CD4-positive, CD25-positive, alpha-beta regulatory T cell (primary cell): ENCODE results near the gene CSPG4. TPM values are rescaled to one million over a fixed set of nuclear protein-coding genes. Genes with fewer than 3 reads are reported as not detected.
"Not testable (repeated sequence)": the region's sequence is repeated elsewhere in the genome, so short reads cannot be mapped to it uniquely, and the experiment has no call there.

Experiments used
- ATAC-seq, 2 donors: fragments of 150-1000 bp; cut with Tn5 transposase; one replicate each; pipeline ENCODE4 v1.10.0; 2021; ENCODE audit warnings: low read depth in 2 of 2, moderate number of reproducible peaks in 2 of 2, moderate library complexity in 1 of 2
- DNase-seq, 3 donors: peaks; one replicate each; pipeline versions ENCODE4 v3.0.0 to v3.0.0-alpha.2; 2012 to 2022; ENCODE audit warnings: mixed read lengths in 1 of 3
- H3K27ac ChIP-seq: one replicate; pipeline ENCODE4 v1.7.0; 2013; ENCODE audit warnings: mild to moderate bottlenecking, low read length; ENCODE audit not compliant: insufficient read depth, poor library complexity, severe bottlenecking
- H3K27me3 ChIP-seq: one replicate; pipeline ENCODE4 v1.7.0; 2013; ENCODE audit warnings: low read length; ENCODE audit not compliant: control insufficient read depth, insufficient read depth
- H3K36me3 ChIP-seq: one replicate; pipeline ENCODE4 v1.7.0; 2013; ENCODE audit warnings: mild to moderate bottlenecking, low read length, moderate library complexity; ENCODE audit not compliant: control insufficient read depth, insufficient read depth
- H3K4me1 ChIP-seq: 2 replicates; pipeline ENCODE4 v1.7.0; 2013; ENCODE audit warnings: mild to moderate bottlenecking, low read length; ENCODE audit not compliant: insufficient read depth, control insufficient read depth, poor library complexity, severe bottlenecking
- H3K4me3 ChIP-seq: one replicate; pipeline ENCODE4 v1.7.0; 2013; ENCODE audit warnings: low read depth, mild to moderate bottlenecking, low read length, moderate library complexity
- H3K9me3 ChIP-seq, 2 experiments: 1 replicate in 1 of 2; 2 replicates in 1 of 2; pipeline ENCODE4 v1.7.0; 2013; ENCODE audit warnings: low read length in 2 of 2, mild to moderate bottlenecking in 1 of 2, moderate library complexity in 1 of 2; ENCODE audit not compliant: control insufficient read depth in 2 of 2
- H3K27ac Mint-ChIP-seq, 3 donors: one replicate each; pipeline ENCODE4 v1.8.0; 2020 to 2022; ENCODE audit warnings: mild to moderate bottlenecking in 3 of 3, mixed read lengths in 3 of 3, moderate library complexity in 2 of 3
- H3K27me3 Mint-ChIP-seq: one replicate; pipeline ENCODE4 v1.8.0; 2022; ENCODE audit warnings: mild to moderate bottlenecking, mixed read lengths
- H3K36me3 Mint-ChIP-seq: one replicate; pipeline ENCODE4 v1.8.0; 2020; ENCODE audit warnings: mixed read lengths
- H3K4me1 Mint-ChIP-seq, 4 donors: one replicate each; pipeline ENCODE4 v1.8.0; 2020 to 2022; ENCODE audit warnings: mixed read lengths in 4 of 4, mild to moderate bottlenecking in 1 of 4
- H3K4me3 Mint-ChIP-seq, 4 donors: one replicate each; pipeline ENCODE4 v1.8.0; 2020 to 2022; ENCODE audit warnings: mild to moderate bottlenecking in 4 of 4, mixed read lengths in 4 of 4, moderate library complexity in 3 of 4
- H3K9me3 Mint-ChIP-seq, 7 donors: one replicate each; pipeline ENCODE4 v1.8.0; 2020 to 2022; ENCODE audit warnings: mixed read lengths in 7 of 7, mild to moderate bottlenecking in 3 of 7, moderate library complexity in 2 of 7
- polyA plus RNA-seq, 4 donors: library from polyadenylated mRNA; unstranded; fragments of 300-500 nt; fragmentation: Illumina TruSeq; gene quantifications; one replicate each; pipeline ENCODE4 v1.2.3, GENCODE V29; 2021
- total RNA-seq: library from RNA; stranded (reverse); gene quantifications from one replicate; pipeline ENCODE4 v1.2.3, GENCODE V29; 2022

The CSPG4 gene
- total and polyA plus RNA-seq, 5 donors from 2014 or later = not detected

- H3K9me3 Mint-ChIP-seq = no peaks in the 10 kb centered on the region
- Histone ChIP-seq H3K36me3 (no peaks in the 10 kb centered on the region), H3K9me3 (no peaks in the 10 kb centered on the region), H3K27me3 (no peaks in the 10 kb centered on the region), H3K4me1 (no peaks in the 10 kb centered on the region), H3K4me3 (no peak overlapping the region), H3K27ac (no peak overlapping the region)
- no peaks in the 10 kb centered on the region for H3K4me1 Mint-ChIP-seq
- H3K27ac Mint-ChIP-seq = no peak overlapping the region
- H3K27me3 Mint-ChIP-seq = peaks cover 4% of the 10 kb centered on the region
- DNase-seq (no peak), ATAC-seq (no peak)
- H3K4me3 Mint-ChIP-seq = no peak overlapping the region
- no peaks in the 10 kb centered on the region for H3K36me3 Mint-ChIP-seq
These were observed 7.6 kb upstream of the CSPG4 start for GRCh38 chr15:75720297-75720696.

GRCh38 chr15:75718328-75718727, 5.7 kb upstream of the CSPG4 start:
- no peaks in the 10 kb centered on the region for H3K4me1 Mint-ChIP-seq
- no peak for ATAC-seq
- H3K9me3 Mint-ChIP-seq = no peaks in the 10 kb centered on the region
- no peaks in the 10 kb centered on the region for H3K36me3 Mint-ChIP-seq
- H3K9me3 ChIP-seq = no peaks in the 10 kb centered on the region
- H3K27me3 Mint-ChIP-seq = peaks cover 7% of the 10 kb centered on the region
- no peaks in the 10 kb centered on the region for H3K27me3 ChIP-seq
- H3K4me1 ChIP-seq = no peaks in the 10 kb centered on the region
- no peak overlapping the region for H3K4me3 Mint-ChIP-seq
- H3K27ac Mint-ChIP-seq = no peak overlapping the region
- no peak overlapping the region for H3K27ac ChIP-seq
- H3K36me3 ChIP-seq = no peaks in the 10 kb centered on the region
- no peak overlapping the region for H3K4me3 ChIP-seq
- no peak for DNase-seq

- not testable (repeated sequence) for ATAC-seq, H3K4me3 Mint-ChIP-seq, H3K27ac Mint-ChIP-seq
These were observed 4.4 kb upstream of the CSPG4 start for GRCh38 chr15:75717001-75717400.

GRCh38 chr15:75716249-75716950, 3.8 kb upstream of the CSPG4 start:
- H3K36me3 Mint-ChIP-seq, H3K27me3 ChIP-seq, H3K4me1 ChIP-seq, DNase-seq, H3K9me3 ChIP-seq, H3K4me3 ChIP-seq, H3K9me3 Mint-ChIP-seq, H3K27ac ChIP-seq, H3K4me1 Mint-ChIP-seq, H3K36me3 ChIP-seq, H3K4me3 Mint-ChIP-seq, H3K27ac Mint-ChIP-seq, ATAC-seq: not testable (repeated sequence)
- H3K27me3 Mint-ChIP-seq = peaks cover 15% of the 10 kb centered on the region

More at GRCh38 chr15:75717001-75717400, 4.4 kb upstream of the CSPG4 start:
- not testable (repeated sequence) for H3K36me3 ChIP-seq, H3K27me3 ChIP-seq, H3K9me3 Mint-ChIP-seq, H3K4me3 ChIP-seq, H3K36me3 Mint-ChIP-seq, H3K4me1 ChIP-seq, H3K4me1 Mint-ChIP-seq, H3K27ac ChIP-seq, H3K9me3 ChIP-seq, DNase-seq
- H3K27me3 Mint-ChIP-seq = peaks cover 10% of the 10 kb centered on the region

GRCh38 chr15:75715312-75715832, 2.7 kb upstream of the CSPG4 start:
- H3K9me3 Mint-ChIP-seq, H3K27me3 ChIP-seq, H3K4me1 Mint-ChIP-seq: not testable (repeated sequence)

GRCh38 chr15:75714195-75714594, 1.5 kb upstream of the CSPG4 start:
- no peaks in the 10 kb centered on the region for H3K4me1 Mint-ChIP-seq
- H3K9me3 ChIP-seq = no peaks in the 10 kb centered on the region
- H3K27ac Mint-ChIP-seq = no peak overlapping the region
- no peak overlapping the region for H3K4me3 Mint-ChIP-seq
- no peaks in the 10 kb centered on the region for H3K36me3 ChIP-seq
- DNase-seq (no peak), ATAC-seq (no peak)
- H3K4me1 ChIP-seq = no peaks in the 10 kb centered on the region
- H3K27me3 ChIP-seq = no peaks in the 10 kb centered on the region
- H3K27me3 Mint-ChIP-seq = peaks cover 12% of the 10 kb centered on the region
- H3K4me3 ChIP-seq = no peak overlapping the region
- H3K9me3 Mint-ChIP-seq = no peaks in the 10 kb centered on the region
- H3K27ac ChIP-seq = no peak overlapping the region
- no peaks in the 10 kb centered on the region for H3K36me3 Mint-ChIP-seq

More at GRCh38 chr15:75715312-75715832, 2.7 kb upstream of the CSPG4 start:
- not testable (repeated sequence) for H3K36me3 ChIP-seq, ATAC-seq, H3K36me3 Mint-ChIP-seq, DNase-seq, H3K4me1 ChIP-seq, H3K27ac ChIP-seq, H3K27ac Mint-ChIP-seq, H3K9me3 ChIP-seq, H3K4me3 ChIP-seq, H3K4me3 Mint-ChIP-seq
- H3K27me3 Mint-ChIP-seq = peaks cover 12% of the 10 kb centered on the region

- no peaks in the 10 kb centered on the region for H3K4me1 Mint-ChIP-seq
- H3K9me3 Mint-ChIP-seq = no peaks in the 10 kb centered on the region
- H3K4me3 Mint-ChIP-seq = no peak overlapping the region
- no peak overlapping the region for H3K4me3 ChIP-seq
- no peaks in the 10 kb centered on the region for H3K36me3 ChIP-seq
- DNase-seq (no peak), ATAC-seq (no peak)
- H3K4me1 ChIP-seq = no peaks in the 10 kb centered on the region
- H3K27me3 ChIP-seq = no peaks in the 10 kb centered on the region
- no peaks in the 10 kb centered on the region for H3K9me3 ChIP-seq
- H3K36me3 Mint-ChIP-seq = no peaks in the 10 kb centered on the region
- no peak overlapping the region for H3K27ac Mint-ChIP-seq
- no peak overlapping the region for H3K27ac ChIP-seq
- peaks cover 12% of the 10 kb centered on the region for H3K27me3 Mint-ChIP-seq
These were observed 769 bp upstream of the CSPG4 start for GRCh38 chr15:75713338-75713895.

GRCh38 chr15:75711495-75711894, 1.2 kb downstream of the CSPG4 start:
- not testable (repeated sequence) for ATAC-seq, DNase-seq

More at GRCh38 chr15:75711495-75711894, 1.2 kb downstream of the CSPG4 start:
- not testable (repeated sequence) for H3K9me3 Mint-ChIP-seq, H3K36me3 ChIP-seq, H3K27ac Mint-ChIP-seq, H3K9me3 ChIP-seq, H3K36me3 Mint-ChIP-seq, H3K4me1 Mint-ChIP-seq, H3K4me3 Mint-ChIP-seq, H3K4me3 ChIP-seq, H3K27me3 ChIP-seq, H3K4me1 ChIP-seq, H3K27ac ChIP-seq
- peaks cover 12% of the 10 kb centered on the region for H3K27me3 Mint-ChIP-seq
